ENCODE results near the gene HOXD4.

HOXD4 gene

GRCh38 chr2:176159663-176160250 is 8.4 kb downstream of the HOXD4 start:
- DNase-seq: no peak

- no peak for DNase-seq
Observed at GRCh38 chr2:176160251-176160985, 9.1 kb downstream of the HOXD4 start.

GRCh38 chr2:176160986-176161824 is 9.9 kb downstream of the HOXD4 start:
- no peak for DNase-seq

- DNase-seq: no peak
Observed at GRCh38 chr2:176161825-176162626, 10.7 kb downstream of the HOXD4 start.

- DNase-seq: no peak
Observed at GRCh38 chr2:176162911-176163671, 11.7 kb downstream of the HOXD4 start.

GRCh38 chr2:176163672-176164056 is 12.3 kb downstream of the HOXD4 start:
- no peak for DNase-seq

- DNase-seq: no peak
Observed at GRCh38 chr2:176164201-176164600, 12.9 kb downstream of the HOXD4 start.

- no peak for DNase-seq
Observed at GRCh38 chr2:176164611-176165369, 13.4 kb downstream of the HOXD4 start.

- no peak for DNase-seq
Observed at GRCh38 chr2:176165370-176166050, 14.2 kb downstream of the HOXD4 start.

GRCh38 chr2:176166272-176166671 is 14.9 kb downstream of the HOXD4 start:
- DNase-seq: no peak

- no peak for DNase-seq
Observed at GRCh38 chr2:176167398-176167797, 16.0 kb downstream of the HOXD4 start.

- no peak for DNase-seq
Observed at GRCh38 chr2:176169181-176169580, 17.8 kb downstream of the HOXD4 start.

GRCh38 chr2:176169711-176170110 is 18.4 kb downstream of the HOXD4 start:
- DNase-seq: no peak

GRCh38 chr2:176170602-176171305 is 19.4 kb downstream of the HOXD4 start:
- DNase-seq: no peak

GRCh38 chr2:176171351-176172006 is 20.1 kb downstream of the HOXD4 start:
- DNase-seq: no peak

GRCh38 chr2:176172007-176172894 is 20.9 kb downstream of the HOXD4 start:
- DNase-seq: no peak

GRCh38 chr2:176172895-176173566 is 21.7 kb downstream of the HOXD4 start:
- DNase-seq: no peak

All from activated CD8-positive, alpha-beta memory T cell treated with anti-CD3 and anti-CD28 coated beads, Interleukin-2, amount 50 U/mL, for 4 hours (primary cell).